ENCODE results near the gene ZBTB46. TPM values are rescaled to one million over a fixed set of nuclear protein-coding genes. Genes with fewer than 3 reads are reported as not detected.

Gene ZBTB46
- total RNA-seq, 1 donor from 2014 or later: 39.5 TPM

- peak in 1 of 2 donors; percentile 63 for DNase-seq (ENCODE audit: low spot score in 2 of 2)
- Histone ChIP-seq H3K27me3 (no peaks in the 10 kb centered on the region), H3K4me3 (peak overlapping the region in 1 of 2 donors; percentile 93), H3K36me3 (peaks cover 32 to 40% of the 10 kb centered on the region in 2 donors), H3K4me1 (peaks cover 17 to 21% of the 10 kb centered on the region in 2 donors), H3K9me3 (no peaks in the 10 kb centered on the region), H3K27ac (no peak overlapping the region)
- TF ChIP-seq, protein P1, sequence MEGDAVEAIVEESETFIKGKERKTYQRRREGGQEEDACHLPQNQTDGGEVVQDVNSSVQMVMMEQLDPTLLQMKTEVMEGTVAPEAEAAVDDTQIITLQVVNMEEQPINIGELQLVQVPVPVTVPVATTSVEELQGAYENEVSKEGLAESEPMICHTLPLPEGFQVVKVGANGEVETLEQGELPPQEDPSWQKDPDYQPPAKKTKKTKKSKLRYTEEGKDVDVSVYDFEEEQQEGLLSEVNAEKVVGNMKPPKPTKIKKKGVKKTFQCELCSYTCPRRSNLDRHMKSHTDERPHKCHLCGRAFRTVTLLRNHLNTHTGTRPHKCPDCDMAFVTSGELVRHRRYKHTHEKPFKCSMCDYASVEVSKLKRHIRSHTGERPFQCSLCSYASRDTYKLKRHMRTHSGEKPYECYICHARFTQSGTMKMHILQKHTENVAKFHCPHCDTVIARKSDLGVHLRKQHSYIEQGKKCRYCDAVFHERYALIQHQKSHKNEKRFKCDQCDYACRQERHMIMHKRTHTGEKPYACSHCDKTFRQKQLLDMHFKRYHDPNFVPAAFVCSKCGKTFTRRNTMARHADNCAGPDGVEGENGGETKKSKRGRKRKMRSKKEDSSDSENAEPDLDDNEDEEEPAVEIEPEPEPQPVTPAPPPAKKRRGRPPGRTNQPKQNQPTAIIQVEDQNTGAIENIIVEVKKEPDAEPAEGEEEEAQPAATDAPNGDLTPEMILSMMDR (IDR thresholded peaks at IDR 0.05): no peak
- intact Hi-C loops (cut with DNase I): loop anchor here (5.0 kb wide), 2 partner anchors 80 to 110 kb away; partner anchors contain the start of genes GMEB2 and RTEL1
Measured at GRCh38 chr20:63736893-63737694, 94.0 kb downstream of the ZBTB46 start.

DNA sequence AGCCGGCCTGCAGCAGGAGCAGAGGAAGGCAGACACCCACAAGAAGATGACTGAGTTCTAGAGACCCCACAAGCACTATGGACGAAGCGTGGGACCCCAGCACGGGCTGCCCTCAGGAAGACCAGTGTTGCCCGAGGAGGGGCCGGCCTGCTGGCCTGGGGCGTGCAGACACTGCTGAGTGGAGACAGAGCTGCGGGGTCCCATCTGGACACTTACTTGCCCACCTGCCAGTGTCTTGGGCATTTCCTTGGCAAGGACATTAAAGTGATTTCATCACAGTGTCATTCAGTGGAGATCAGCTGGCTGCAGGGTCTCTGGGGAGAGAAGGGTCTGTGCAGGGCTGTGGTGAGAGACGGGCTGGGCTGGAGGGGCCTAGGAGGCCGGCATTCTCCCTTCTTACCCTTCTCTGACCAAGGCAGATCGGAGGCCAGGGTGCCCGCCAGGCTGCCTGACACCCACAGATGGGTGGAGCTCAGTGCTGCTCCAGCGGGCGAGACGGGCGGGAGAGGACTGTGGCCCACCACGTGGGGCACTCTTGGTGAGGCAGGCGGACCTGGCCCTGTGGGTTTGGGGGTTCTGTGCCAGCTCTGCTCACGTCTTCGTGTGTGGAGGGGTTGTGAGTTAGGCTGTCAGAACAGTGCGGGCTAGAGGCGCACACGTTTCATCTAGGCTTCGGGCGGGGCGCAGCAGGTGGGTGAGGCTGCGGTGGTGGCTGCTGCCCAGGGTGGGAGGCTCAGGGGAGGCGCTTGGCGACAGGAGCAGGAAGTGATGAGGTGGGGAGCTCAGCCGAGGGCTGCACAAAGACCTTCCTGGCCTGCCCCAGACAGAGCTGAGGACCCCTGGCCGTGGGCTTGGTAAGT is 95.0 kb downstream of the ZBTB46 start, which contains the start of gene LIME1:
Gene LIME1 (plus strand): TSS at position 806 of the 860 bp plus-strand sequence. CDS start 886 bp downstream, outside the sequence.
- Histone ChIP-seq H3K4me3 (peak within 1 kb of the TSS in 1 of 2 donors; percentile 93), H3K4me1 (peaks cover 11 to 13% of the 10 kb centered on the region in 2 donors), H3K27me3 (no peaks in the 10 kb centered on the region), H3K36me3 (peaks cover 28 to 32% of the 10 kb centered on the region in 2 donors), H3K9me3 (no peaks in the 10 kb centered on the region), H3K27ac (no peak within 1 kb of the TSS)
- DNase-seq (ENCODE audit: low spot score in 2 of 2): peak in 1 of 2 donors; percentile 61
- intact Hi-C loops (cut with DNase I): loop anchor here (5.0 kb wide), 2 partner anchors 79 to 109 kb away; partner anchors contain the start of genes GMEB2 and RTEL1
- TF ChIP-seq, protein P1 (IDR thresholded peaks at IDR 0.05): no peak

DNA sequence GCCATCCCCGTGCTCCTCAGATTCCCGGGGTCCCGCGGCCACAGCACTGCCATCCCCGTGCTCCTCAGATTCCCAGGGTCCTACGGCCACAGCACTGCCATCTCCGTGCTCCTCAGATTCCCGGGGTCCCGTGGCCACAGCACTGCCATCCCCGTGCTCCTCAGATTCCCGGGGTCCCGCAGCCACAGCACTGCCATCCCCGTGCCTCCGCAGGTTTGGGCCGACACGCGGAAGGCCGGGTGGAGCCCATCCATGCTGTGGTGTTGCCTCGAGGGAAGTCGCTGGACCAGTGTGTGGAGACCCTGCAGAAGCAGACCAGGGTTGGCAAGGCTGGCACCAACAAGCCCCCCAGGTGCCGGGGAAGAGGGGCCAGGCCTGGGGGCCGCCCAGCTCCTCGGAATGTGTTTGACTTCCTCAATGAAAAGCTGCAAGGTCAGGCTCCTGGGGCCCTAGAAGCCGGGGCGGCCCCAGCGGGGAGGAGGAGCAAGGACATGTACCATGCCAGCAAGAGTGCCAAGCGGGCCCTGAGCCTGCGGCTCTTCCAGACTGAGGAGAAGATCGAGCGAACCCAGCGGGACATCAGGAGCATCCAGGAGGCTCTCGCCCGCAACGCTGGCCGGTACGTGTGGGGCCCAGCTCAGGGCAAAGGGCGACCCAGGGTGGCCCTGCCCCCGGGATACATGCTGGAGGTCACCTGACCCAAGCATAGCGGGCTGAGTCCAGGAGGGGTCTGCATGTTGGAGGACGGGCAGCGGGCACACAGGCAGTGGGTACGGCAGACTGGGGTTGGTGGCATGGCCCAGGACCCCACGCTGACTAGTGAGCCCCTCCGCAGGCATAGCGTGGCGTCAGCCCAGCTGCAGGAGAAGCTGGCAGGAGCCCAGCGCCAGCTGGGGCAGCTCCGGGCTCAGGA is 95.9 kb downstream of the ZBTB46 start:
- intact Hi-C loops (cut with DNase I): loop anchor here (5.0 kb wide), 2 partner anchors 78 to 108 kb away; partner anchors contain the start of genes GMEB2 and RTEL1
- H3K9me3 ChIP-seq: no peaks in the 10 kb centered on the region
- DNase-seq (ENCODE audit: low spot score in 2 of 2): no peak
- H3K4me1 ChIP-seq: peaks cover 9 to 10% of the 10 kb centered on the region in 2 donors
- TF ChIP-seq, protein P1 (IDR thresholded peaks at IDR 0.05): no peak
- peaks cover 30 to 32% of the 10 kb centered on the region in 2 donors for H3K36me3 ChIP-seq
- no peaks in the 10 kb centered on the region for H3K27me3 ChIP-seq
- no peak overlapping the region for H3K27ac ChIP-seq
- no peak overlapping the region for H3K4me3 ChIP-seq

- peaks cover 9 to 10% of the 10 kb centered on the region in 2 donors for H3K4me1 ChIP-seq
- H3K36me3 ChIP-seq: peaks cover 32% of the 10 kb centered on the region in 2 donors
- TF ChIP-seq, protein P1 (IDR thresholded peaks at IDR 0.05): no peak
- intact Hi-C loops (cut with DNase I): no loop called here
- no peaks in the 10 kb centered on the region for H3K9me3 ChIP-seq
- H3K27me3 ChIP-seq: no peaks in the 10 kb centered on the region
- H3K4me3 ChIP-seq: no peak overlapping the region
- no peak overlapping the region for H3K27ac ChIP-seq
- DNase-seq (ENCODE audit: low spot score in 2 of 2): no peak
Measured at GRCh38 chr20:63734111-63734945, 96.7 kb downstream of the ZBTB46 start.
